DND-41 (cell line): ENCODE data around the gene HGFAC.

Experiments
- ATAC-seq: fragments of 200-7000 bp; cut with Tn5 transposase; 3 replicates; pipeline ENCODE4 v1.9.1; 2021; ENCODE audit warnings: low read depth; ENCODE audit not compliant: insufficient read depth
- DNase-seq: peaks from one replicate; pipeline ENCODE4 v3.0.0-alpha.2; 2020
- H2AFZ ChIP-seq: 2 replicates; pipeline ENCODE4 v1.6.0; 2012; ENCODE audit warnings: low read depth, low read length
- H3K27ac ChIP-seq: 2 replicates; pipeline ENCODE4 v1.5.1; 2012; ENCODE audit warnings: low read length, inconsistent platforms
- H3K27me3 ChIP-seq: fragments of 200-600 bp; sonication (generic); 2 replicates; pipeline ENCODE4 v1.6.0; 2012; ENCODE audit warnings: low read length, mild to moderate bottlenecking, inconsistent platforms; ENCODE audit not compliant: insufficient read depth, poor library complexity
- H3K36me3 ChIP-seq: 2 replicates; pipeline ENCODE4 v1.5.1; 2012; ENCODE audit warnings: low read length, inconsistent platforms; ENCODE audit not compliant: insufficient read depth
- H3K4me1 ChIP-seq: 2 replicates; pipeline ENCODE4 v1.5.1; 2012; ENCODE audit warnings: mild to moderate bottlenecking, low read length; ENCODE audit not compliant: insufficient read depth
- H3K4me2 ChIP-seq: 2 replicates; pipeline ENCODE4 v1.6.0; 2012; ENCODE audit warnings: mild to moderate bottlenecking, moderate library complexity, low read length, inconsistent platforms; ENCODE audit not compliant: insufficient read depth
- H3K4me3 ChIP-seq, 2 experiments: fragments of 200-600 bp in 1 of 2; shearing (Covaris generic) in 1 of 2; 2 replicates each; pipeline ENCODE4 v1.5.1; 2012 to 2016; ENCODE audit warnings: inconsistent platforms in 2 of 2, low read length in 2 of 2, mild to moderate bottlenecking in 2 of 2, low read depth in 1 of 2, moderate library complexity in 1 of 2
- H3K79me2 ChIP-seq: 2 replicates; pipeline ENCODE4 v1.6.0; 2012; ENCODE audit warnings: low read length, inconsistent platforms; ENCODE audit not compliant: insufficient read depth
- H3K9ac ChIP-seq: 2 replicates; pipeline ENCODE4 v1.6.0; 2012; ENCODE audit warnings: low read depth, mild to moderate bottlenecking, inconsistent platforms, low read length, moderate library complexity
- H3K9me3 ChIP-seq: 2 replicates; pipeline ENCODE4 v1.5.1; 2012; ENCODE audit warnings: low read length, moderate library complexity, mild to moderate bottlenecking, inconsistent platforms; ENCODE audit not compliant: insufficient read depth, severe bottlenecking
- H4K20me1 ChIP-seq: 2 replicates; pipeline ENCODE4 v1.6.0; 2012; ENCODE audit warnings: low read length; ENCODE audit not compliant: insufficient read depth
- CTCF ChIP-seq: IDR thresholded peaks from 2 replicates; pipeline ENCODE4 v1.5.1; 2012; ENCODE audit warnings: borderline replicate concordance, low read length, moderate library complexity, mild to moderate bottlenecking; ENCODE audit not compliant: poor library complexity, severe bottlenecking; ENCODE audit errors: extremely low read depth
- EZH2 ChIP-seq: IDR thresholded peaks from 3 replicates; pipeline ENCODE4 v1.6.1; 2012; ENCODE audit warnings: borderline replicate concordance, low read depth, mild to moderate bottlenecking, moderate library complexity, low read length, inconsistent platforms; ENCODE audit not compliant: severe bottlenecking

The HGFAC gene

GRCh38 chr4:3427134-3427476, 14.7 kb upstream of the HGFAC start:
- Histone ChIP-seq H3K36me3 (no peaks in the 10 kb centered on the region), H3K4me3 (no peak overlapping the region), H3K4me2 (no peak overlapping the region), H3K79me2 (no peaks in the 10 kb centered on the region), H3K27me3 (no peaks in the 10 kb centered on the region), H2AFZ (no peak overlapping the region), H4K20me1 (peaks cover 3% of the 10 kb centered on the region; the same call in 1 of the 2 replicates), H3K9ac (no peak overlapping the region), H3K9me3 (no peaks in the 10 kb centered on the region), H3K4me1 (no peaks in the 10 kb centered on the region), H3K27ac (no peak overlapping the region)
- DNase-seq = no peak
- TF ChIP-seq EZH2 = no peak
- no peak for TF ChIP-seq CTCF
- no peak for ATAC-seq

DNA sequence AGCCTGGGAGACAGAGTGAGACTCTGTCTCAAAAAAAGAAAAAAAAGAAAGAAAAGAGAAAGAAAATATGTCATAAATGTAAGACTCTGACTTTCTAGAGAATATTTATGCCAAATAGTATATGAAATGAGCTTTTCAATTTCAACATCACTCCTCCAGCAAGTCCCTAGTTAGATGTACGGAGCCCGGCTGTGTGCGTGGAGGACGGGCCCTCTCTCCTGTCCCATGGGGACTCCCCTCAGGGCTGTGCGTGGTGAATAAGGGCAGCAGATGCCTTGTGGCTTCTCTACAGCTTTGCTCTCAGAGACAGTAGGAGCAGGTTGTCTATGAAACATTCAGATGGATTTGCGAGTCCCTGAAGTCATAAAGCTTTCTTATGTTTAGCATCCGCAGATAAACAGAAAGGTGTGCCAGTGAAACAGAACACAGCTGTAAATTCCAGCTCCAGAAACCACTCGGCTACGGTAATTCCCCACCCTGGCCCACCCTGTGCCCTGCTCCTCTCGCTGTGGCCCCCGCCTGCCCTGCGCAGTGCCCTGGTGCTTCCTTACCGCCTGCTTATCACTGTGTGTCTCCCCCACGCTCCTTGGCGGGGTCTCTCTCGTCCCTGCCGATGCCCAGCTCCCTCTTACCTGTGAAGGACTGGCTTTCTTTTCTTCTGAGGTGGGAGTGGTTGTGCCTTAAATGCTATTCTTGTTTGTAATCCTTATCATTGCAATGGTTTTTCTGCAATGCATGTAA, 13.9 kb upstream of the HGFAC start:
- DNase-seq (no peak), ATAC-seq (no peak)
- no peak overlapping the region for H3K9ac ChIP-seq
- no peak for TF ChIP-seq EZH2
- TF ChIP-seq CTCF = no peak
- no peak overlapping the region for H3K27ac ChIP-seq
- H3K4me2 ChIP-seq = no peak overlapping the region
- H4K20me1 ChIP-seq = peaks cover 6% of the 10 kb centered on the region; the same call in 1 of the 2 replicates
- H3K9me3 ChIP-seq = no peaks in the 10 kb centered on the region
- no peaks in the 10 kb centered on the region for H3K4me1 ChIP-seq
- no peak overlapping the region for H2AFZ ChIP-seq
- H3K4me3 ChIP-seq = no peak overlapping the region
- no peaks in the 10 kb centered on the region for H3K27me3 ChIP-seq
- no peaks in the 10 kb centered on the region for H3K36me3 ChIP-seq
- H3K79me2 ChIP-seq = no peaks in the 10 kb centered on the region

GRCh38 chr4:3429651-3430050, 12.1 kb upstream of the HGFAC start:
- Histone ChIP-seq H3K36me3 (no peaks in the 10 kb centered on the region), H3K4me2 (no peak overlapping the region), H3K4me3 (no peak overlapping the region), H3K79me2 (no peaks in the 10 kb centered on the region), H4K20me1 (peaks cover 7% of the 10 kb centered on the region; the same call in 1 of the 2 replicates), H3K9me3 (no peaks in the 10 kb centered on the region), H3K27me3 (no peaks in the 10 kb centered on the region), H3K4me1 (no peaks in the 10 kb centered on the region), H3K9ac (no peak overlapping the region), H3K27ac (no peak overlapping the region), H2AFZ (no peak overlapping the region)
- no peak for TF ChIP-seq EZH2
- no peak for TF ChIP-seq CTCF
- DNase-seq = no peak
- ATAC-seq = no peak
